ENCODE measurements around the gene SPTBN4.
"Not testable (repeated sequence)": the region's sequence is repeated elsewhere in the genome, so short reads cannot be mapped to it uniquely, and the experiment has no call there.

Gene SPTBN4

DNA sequence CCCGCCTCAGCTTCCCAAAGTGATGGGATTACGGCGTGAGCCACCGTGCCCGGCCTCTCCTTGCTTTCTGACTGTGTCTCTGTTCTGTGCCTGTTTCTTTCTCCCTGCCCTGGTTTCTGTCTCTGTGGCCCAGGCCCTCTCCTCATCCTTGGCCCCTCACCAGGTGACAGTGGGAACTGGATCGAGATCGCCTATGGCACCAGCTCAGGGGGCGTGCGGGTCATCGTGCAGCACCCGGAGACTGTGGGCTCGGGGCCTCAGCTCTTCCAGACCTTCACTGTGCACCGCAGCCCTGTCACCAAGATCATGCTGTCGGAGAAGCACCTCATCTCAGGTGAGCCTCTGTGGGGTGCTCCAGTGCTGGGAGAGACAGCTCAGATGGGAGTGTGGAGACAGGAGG is 119.8 kb downstream of the SPTBN4 start:
- Histone ChIP-seq H3K27me3 (replicated peaks; ENCODE audit: control insufficient read depth, insufficient read depth, low read length) (no peaks in the 10 kb centered on the region), H3K4me3 (ENCODE audit: low read length) (no peak overlapping the region), H3K36me3 (ENCODE audit: control insufficient read depth, insufficient read depth, low read length, severe bottlenecking) (peaks cover 17% of the 10 kb centered on the region)

DNA sequence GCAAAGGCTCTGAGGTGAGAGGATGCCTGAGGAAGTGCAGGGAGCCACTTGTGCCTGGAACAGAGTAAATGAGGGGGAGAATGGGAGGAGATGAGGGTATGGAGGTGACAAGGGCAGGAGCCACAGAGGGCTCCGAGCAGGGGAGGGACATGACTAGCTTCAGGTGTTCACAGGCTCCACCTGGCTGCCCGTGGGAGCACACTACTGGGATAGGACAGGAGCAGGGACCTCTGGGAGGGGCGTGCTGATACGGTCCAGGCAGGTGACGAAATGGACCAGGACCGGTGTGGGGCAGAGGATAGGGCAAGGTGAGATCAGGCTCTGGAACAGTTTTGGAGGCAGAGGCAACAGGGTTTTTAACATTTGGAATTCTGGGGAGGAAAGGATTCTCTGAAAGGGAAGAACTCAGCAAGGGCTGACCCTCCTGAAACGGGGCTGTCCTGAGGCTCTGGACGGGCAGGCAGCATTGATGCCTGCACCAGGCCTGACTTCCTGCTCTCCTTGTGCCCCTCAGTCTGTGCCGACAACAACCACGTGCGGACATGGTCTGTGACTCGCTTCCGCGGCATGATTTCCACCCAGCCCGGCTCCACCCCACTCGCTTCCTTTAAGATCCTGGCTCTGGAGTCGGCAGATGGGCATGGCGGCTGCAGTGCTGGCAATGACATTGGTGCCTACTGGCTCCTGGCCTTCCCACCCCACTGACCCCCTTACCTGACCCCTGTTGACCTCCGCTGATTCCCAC is 121.5 kb downstream of the SPTBN4 start:
- Histone ChIP-seq H3K4me1 (ENCODE audit: control insufficient read depth, insufficient read depth, low read length) (no peaks in the 10 kb centered on the region), H3K9me3 (ENCODE audit: control insufficient read depth, low read length) (no peaks in the 10 kb centered on the region), H3K9ac (ENCODE audit: low read length) (no peak overlapping the region), H3K27me3 (replicated peaks; ENCODE audit: control insufficient read depth, insufficient read depth, low read length) (no peaks in the 10 kb centered on the region), H3K36me3 (ENCODE audit: control insufficient read depth, insufficient read depth, low read length, severe bottlenecking) (peaks cover 7% of the 10 kb centered on the region), H3K4me3 (ENCODE audit: low read length) (no peak overlapping the region)
- DNase-seq (ENCODE audit: low read depth), result no peak

More for the DNA sequence above, 119.8 kb downstream of the SPTBN4 start:
- Histone ChIP-seq H3K9ac (ENCODE audit: low read length) (no peak overlapping the region), H3K9me3 (ENCODE audit: control insufficient read depth, low read length) (no peaks in the 10 kb centered on the region), H3K4me1 (ENCODE audit: control insufficient read depth, insufficient read depth, low read length) (no peaks in the 10 kb centered on the region)
- no peak for DNase-seq (ENCODE audit: low read depth)

DNA sequence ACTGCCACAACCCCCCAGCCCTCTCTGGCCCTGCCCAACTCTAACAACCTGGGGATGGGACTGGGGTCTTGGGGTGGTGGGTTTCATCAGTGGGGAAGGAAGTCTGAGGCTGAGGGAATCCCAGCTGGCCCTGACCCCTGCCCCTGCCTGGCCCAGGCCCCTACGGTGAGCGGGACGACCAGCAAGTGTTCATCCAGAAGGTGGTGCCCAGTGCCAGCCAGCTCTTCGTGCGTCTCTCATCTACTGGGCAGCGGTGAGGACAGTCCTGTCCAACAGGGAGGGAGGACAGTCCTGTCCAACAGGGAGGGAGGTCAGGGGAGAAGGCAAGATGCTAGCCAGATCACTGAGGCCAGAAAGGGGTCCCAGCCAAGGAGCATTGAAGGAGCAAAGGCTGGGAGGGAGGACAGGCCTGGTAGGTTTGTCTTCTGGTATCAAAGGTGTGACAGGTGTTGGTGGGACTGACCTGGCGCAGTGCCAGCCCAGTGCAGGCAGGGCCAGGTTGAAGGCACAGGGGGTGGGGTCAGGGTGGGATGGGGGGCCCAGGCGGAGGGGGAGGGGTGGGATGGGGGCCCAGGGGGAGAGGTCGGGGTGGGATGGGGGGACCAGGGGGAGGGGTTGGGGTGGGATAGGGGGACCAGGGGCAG is 122.2 kb downstream of the SPTBN4 start:
- peaks cover 5% of the 10 kb centered on the region for H3K36me3 ChIP-seq (ENCODE audit: control insufficient read depth, insufficient read depth, low read length, severe bottlenecking)
- no peak overlapping the region for H3K4me3 ChIP-seq (ENCODE audit: low read length)
- no peaks in the 10 kb centered on the region for H3K9me3 ChIP-seq (ENCODE audit: control insufficient read depth, low read length)
- no peak for DNase-seq (ENCODE audit: low read depth)
- no peak overlapping the region for H3K9ac ChIP-seq (ENCODE audit: low read length)
- H3K4me1 ChIP-seq (ENCODE audit: control insufficient read depth, insufficient read depth, low read length), result no peaks in the 10 kb centered on the region
- H3K27me3 ChIP-seq (replicated peaks; ENCODE audit: control insufficient read depth, insufficient read depth, low read length), result no peaks in the 10 kb centered on the region

DNA sequence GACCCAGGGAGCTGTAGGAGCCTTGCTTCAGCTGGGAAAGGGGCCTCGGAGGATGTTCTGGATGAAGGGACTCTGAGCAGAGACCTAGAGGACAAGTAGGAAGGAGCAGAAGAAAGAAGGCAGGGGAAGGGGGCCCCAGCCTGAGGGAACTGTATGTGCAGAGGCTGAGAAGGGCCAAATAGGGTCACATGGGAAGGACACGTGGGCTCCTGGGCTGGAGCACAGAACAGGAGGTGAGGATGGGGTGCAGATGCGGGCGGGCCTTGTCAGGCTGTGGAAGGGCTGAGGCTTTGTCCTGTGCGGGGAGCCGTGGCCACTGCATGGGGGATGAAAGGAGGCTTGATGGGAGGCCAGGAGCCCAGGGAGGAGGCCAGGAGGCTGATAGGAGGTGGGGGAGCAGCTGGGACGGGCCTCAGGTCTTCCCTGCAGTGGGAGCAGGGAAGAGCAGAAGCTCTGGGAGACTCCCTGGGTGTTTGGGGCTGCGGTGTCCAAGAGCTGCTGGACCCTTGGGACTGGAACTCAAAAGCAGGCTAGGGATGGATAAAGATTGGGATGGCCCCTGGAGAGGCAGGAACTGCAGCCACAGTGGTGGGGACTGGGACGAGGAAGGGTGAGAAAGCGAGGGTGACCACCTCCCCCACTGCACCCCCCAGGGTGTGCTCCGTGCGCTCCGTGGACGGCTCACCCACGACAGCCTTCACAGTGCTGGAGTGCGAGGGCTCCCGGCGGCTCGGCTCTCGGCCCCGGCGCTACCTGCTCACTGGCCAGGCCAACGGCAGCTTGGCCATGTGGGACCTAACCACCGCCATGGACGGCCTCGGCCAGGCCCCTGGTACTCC is 123.0 kb downstream of the SPTBN4 start:
- Histone ChIP-seq H3K4me3 (ENCODE audit: low read length) (no peak overlapping the region), H3K27me3 (replicated peaks; ENCODE audit: control insufficient read depth, insufficient read depth, low read length) (no peaks in the 10 kb centered on the region), H3K36me3 (ENCODE audit: control insufficient read depth, insufficient read depth, low read length, severe bottlenecking) (peaks cover 3% of the 10 kb centered on the region), H3K4me1 (ENCODE audit: control insufficient read depth, insufficient read depth, low read length) (no peaks in the 10 kb centered on the region), H3K9me3 (ENCODE audit: control insufficient read depth, low read length) (no peaks in the 10 kb centered on the region), H3K9ac (ENCODE audit: low read length) (no peak overlapping the region)
- no peak for DNase-seq (ENCODE audit: low read depth)

DNA sequence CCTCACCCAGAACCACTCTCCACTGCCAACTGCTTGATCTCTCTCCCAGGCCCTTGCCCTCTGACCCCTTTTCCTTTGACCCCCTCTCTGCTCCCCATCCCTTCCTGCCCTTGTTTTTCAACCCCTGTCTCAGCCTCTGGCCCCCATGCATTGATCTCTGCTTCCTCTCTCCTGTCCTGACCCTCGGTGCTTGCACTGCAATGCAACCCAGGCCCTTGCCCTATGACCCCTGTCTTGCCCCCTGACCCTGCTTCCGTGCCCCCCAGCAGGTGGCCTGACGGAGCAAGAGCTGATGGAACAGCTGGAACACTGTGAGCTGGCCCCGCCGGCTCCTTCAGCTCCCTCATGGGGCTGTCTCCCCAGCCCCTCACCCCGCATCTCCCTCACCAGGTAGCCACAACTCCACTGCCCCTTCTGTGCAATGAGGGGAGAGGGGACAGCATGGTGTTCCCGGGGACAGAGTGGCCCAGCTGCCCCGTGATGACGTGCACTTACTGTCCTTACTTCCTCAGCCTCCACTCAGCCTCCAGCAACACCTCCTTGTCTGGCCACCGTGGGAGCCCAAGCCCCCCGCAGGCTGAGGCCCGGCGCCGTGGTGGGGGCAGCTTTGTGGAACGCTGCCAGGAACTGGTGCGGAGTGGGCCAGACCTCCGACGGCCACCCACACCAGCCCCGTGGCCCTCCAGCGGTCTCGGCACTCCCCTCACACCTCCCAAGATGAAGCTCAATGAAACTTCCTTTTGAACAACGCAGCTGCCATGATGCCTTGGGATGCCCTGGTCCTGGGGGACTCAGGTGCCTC is 123.9 kb downstream of the SPTBN4 start:
- no peaks in the 10 kb centered on the region for H3K4me1 ChIP-seq (ENCODE audit: control insufficient read depth, insufficient read depth, low read length)
- no peaks in the 10 kb centered on the region for H3K27me3 ChIP-seq (replicated peaks; ENCODE audit: control insufficient read depth, insufficient read depth, low read length)
- H3K36me3 ChIP-seq (ENCODE audit: control insufficient read depth, insufficient read depth, low read length, severe bottlenecking), result peaks cover 3% of the 10 kb centered on the region
- H3K9ac ChIP-seq (ENCODE audit: low read length), result no peak overlapping the region
- no peak for DNase-seq (ENCODE audit: low read depth)
- H3K4me3 ChIP-seq (ENCODE audit: low read length), result no peak overlapping the region
- no peaks in the 10 kb centered on the region for H3K9me3 ChIP-seq (ENCODE audit: control insufficient read depth, low read length)

DNA sequence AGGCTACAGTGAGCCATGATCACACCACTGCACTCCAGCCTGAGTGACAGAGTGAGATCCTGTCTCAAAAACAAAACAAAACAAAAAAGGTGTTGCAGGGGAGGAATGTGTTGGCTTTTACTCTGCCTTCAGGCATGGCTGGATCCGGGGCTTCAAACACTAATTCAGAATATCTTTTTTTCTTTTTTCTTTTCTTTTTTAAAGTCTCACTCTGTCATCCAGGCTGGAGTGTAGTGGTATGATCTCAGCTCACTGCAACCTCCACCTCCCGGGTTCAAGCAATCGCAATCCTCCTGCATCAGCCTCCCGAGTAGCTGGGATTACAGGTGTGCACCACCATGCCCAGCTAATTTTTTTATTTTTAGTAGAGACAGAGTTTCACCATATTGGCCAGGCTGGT is 124.9 kb downstream of the SPTBN4 start:
- not testable (repeated sequence) for H3K9ac ChIP-seq (ENCODE audit: low read length); H3K36me3 ChIP-seq (ENCODE audit: control insufficient read depth, insufficient read depth, low read length, severe bottlenecking)

DNA sequence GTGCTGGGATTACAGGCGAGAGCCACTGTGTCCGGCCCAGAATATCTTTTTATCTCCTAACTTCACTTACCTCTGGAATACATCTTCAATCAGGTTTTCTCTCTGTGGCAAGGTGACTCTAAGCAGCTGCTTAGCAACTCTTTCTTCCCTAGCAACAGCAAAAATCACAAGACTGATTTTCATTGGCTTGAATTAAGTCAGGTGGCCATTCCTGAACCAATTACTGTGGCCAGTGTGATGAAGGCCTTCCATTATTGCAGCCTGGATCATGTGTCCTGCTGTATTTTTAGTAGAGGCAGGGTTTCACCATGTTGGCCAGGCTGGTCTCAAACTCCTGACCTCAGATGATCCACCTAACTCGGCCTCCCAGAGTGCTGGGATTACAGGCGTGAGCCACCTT is 125.4 kb downstream of the SPTBN4 start:
- no peak for DNase-seq (ENCODE audit: low read depth)
- H3K36me3 ChIP-seq (ENCODE audit: control insufficient read depth, insufficient read depth, low read length, severe bottlenecking), result no peaks in the 10 kb centered on the region

More for the DNA sequence above, 124.9 kb downstream of the SPTBN4 start:
- H3K4me1 ChIP-seq (ENCODE audit: control insufficient read depth, insufficient read depth, low read length); H3K27me3 ChIP-seq (replicated peaks; ENCODE audit: control insufficient read depth, insufficient read depth, low read length); H3K4me3 ChIP-seq (ENCODE audit: low read length); DNase-seq (ENCODE audit: low read depth); H3K9me3 ChIP-seq (ENCODE audit: control insufficient read depth, low read length): not testable (repeated sequence)

DNA sequence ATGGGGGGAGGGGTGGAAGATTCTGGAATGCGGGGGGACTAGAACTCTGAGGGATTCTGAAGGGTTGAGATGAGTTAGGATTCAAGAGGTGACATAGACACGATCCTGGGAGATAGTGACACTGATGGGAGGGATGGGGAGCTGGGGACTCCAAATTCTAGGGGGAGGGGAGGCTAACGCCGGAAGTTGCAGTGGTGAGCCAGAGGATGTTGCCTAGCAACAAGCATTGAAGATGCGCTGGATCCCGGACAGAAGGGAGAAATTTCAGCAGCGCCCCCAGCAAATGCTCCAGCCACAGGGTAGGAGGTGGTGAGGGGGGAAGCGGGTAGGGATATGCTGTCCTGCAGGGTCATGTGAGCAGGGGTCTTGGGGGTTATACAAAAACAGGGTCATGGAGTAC is 127.5 kb downstream of the SPTBN4 start:
- no peak for DNase-seq (ENCODE audit: low read depth)
- no peak overlapping the region for H3K4me3 ChIP-seq (ENCODE audit: low read length)
- no peaks in the 10 kb centered on the region for H3K36me3 ChIP-seq (ENCODE audit: control insufficient read depth, insufficient read depth, low read length, severe bottlenecking)
- H3K27me3 ChIP-seq (replicated peaks; ENCODE audit: control insufficient read depth, insufficient read depth, low read length), result peaks cover 6% of the 10 kb centered on the region
- H3K9me3 ChIP-seq (ENCODE audit: control insufficient read depth, low read length), result no peaks in the 10 kb centered on the region
- H3K9ac ChIP-seq (ENCODE audit: low read length), result no peak overlapping the region
- H3K4me1 ChIP-seq (ENCODE audit: control insufficient read depth, insufficient read depth, low read length), result no peaks in the 10 kb centered on the region

More for the DNA sequence above, 125.4 kb downstream of the SPTBN4 start:
- Histone ChIP-seq H3K4me3 (ENCODE audit: low read length) (no peak overlapping the region), H3K9ac (ENCODE audit: low read length) (no peak overlapping the region), H3K9me3 (ENCODE audit: control insufficient read depth, low read length) (no peaks in the 10 kb centered on the region), H3K4me1 (ENCODE audit: control insufficient read depth, insufficient read depth, low read length) (no peaks in the 10 kb centered on the region), H3K27me3 (replicated peaks; ENCODE audit: control insufficient read depth, insufficient read depth, low read length) (no peaks in the 10 kb centered on the region)

DNA sequence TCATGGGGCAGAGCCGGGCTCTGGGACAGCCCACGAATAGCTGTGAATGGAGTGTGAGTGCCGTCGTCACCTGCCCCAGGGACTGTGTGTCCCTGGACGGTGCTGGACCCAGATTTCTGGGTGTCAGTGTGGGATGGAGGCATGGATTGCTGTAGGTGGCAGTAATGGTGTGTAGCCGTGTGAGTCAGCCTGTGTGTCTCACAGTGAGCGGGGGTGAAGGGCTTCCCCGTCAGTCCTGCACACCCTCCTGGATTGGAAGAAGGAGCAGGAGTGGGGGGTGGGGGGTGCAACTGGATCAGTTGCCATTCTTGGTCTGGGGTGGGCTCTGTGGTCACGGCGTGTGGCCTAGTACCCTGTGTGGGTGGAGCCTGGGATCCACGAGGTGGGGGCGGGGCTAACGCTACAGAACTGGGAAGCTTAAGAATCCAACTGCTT is 127.9 kb downstream of the SPTBN4 start:
- no peak overlapping the region for H3K9ac ChIP-seq (ENCODE audit: low read length)

DNA sequence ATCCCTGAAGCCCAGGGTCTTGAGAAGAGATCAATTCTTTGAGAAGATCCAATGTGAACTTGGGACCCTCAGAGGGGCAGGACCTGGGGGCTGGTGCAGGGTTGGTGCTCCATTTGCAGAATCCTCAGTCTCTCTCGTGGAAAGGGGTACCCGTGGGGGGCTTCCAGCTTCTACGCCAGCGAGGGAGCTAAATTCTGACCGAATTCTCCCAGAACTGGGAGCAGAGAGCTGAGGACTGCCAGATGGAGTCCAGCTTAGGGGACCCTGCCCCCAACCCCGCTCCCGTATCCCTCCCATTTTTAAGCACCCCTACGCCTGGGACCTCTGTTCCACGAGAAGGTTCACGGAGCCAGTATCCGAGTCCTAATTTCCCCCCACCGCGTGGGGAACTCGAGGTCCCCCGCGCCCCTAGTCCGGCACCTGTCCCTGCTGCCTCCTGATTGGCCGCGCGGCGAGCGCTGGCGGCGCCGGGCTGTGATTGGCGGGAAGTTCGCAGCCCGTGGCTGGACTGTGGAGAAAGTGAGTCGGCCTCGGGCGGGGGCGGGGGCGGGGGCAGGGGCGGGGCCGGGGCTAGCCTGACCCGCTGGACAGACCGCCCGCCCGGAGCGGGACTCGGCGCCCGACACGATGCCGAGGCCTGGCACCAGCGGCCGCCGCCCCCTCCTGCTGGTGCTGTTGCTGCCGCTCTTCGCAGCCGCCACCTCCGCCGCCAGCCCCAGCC is 130.0 kb downstream of the SPTBN4 start:
- Histone ChIP-seq H3K4me3 (ENCODE audit: low read length) (no peak overlapping the region), H3K4me1 (ENCODE audit: control insufficient read depth, insufficient read depth, low read length) (peaks cover 4% of the 10 kb centered on the region), H3K9ac (ENCODE audit: low read length) (no peak overlapping the region), H3K27me3 (replicated peaks; ENCODE audit: control insufficient read depth, insufficient read depth, low read length) (peaks cover 18% of the 10 kb centered on the region), H3K9me3 (ENCODE audit: control insufficient read depth, low read length) (no peaks in the 10 kb centered on the region), H3K36me3 (ENCODE audit: control insufficient read depth, insufficient read depth, low read length, severe bottlenecking) (no peaks in the 10 kb centered on the region)
- peak; percentile 67 for DNase-seq (ENCODE audit: low read depth)

More for the DNA sequence above, 127.9 kb downstream of the SPTBN4 start:
- no peaks in the 10 kb centered on the region for H3K4me1 ChIP-seq (ENCODE audit: control insufficient read depth, insufficient read depth, low read length)
- H3K27me3 ChIP-seq (replicated peaks; ENCODE audit: control insufficient read depth, insufficient read depth, low read length), result peaks cover 8% of the 10 kb centered on the region
- no peak for DNase-seq (ENCODE audit: low read depth)
- no peaks in the 10 kb centered on the region for H3K36me3 ChIP-seq (ENCODE audit: control insufficient read depth, insufficient read depth, low read length, severe bottlenecking)
- H3K9me3 ChIP-seq (ENCODE audit: control insufficient read depth, low read length), result no peaks in the 10 kb centered on the region
- no peak overlapping the region for H3K4me3 ChIP-seq (ENCODE audit: low read length)
